ENCODE measurements around the gene NECTIN1. TPM values are rescaled to one million over a fixed set of nuclear protein-coding genes. Genes with fewer than 3 reads are reported as not detected.

NECTIN1 gene
- total RNA-seq, 1 donor = 7.8 TPM

DNA sequence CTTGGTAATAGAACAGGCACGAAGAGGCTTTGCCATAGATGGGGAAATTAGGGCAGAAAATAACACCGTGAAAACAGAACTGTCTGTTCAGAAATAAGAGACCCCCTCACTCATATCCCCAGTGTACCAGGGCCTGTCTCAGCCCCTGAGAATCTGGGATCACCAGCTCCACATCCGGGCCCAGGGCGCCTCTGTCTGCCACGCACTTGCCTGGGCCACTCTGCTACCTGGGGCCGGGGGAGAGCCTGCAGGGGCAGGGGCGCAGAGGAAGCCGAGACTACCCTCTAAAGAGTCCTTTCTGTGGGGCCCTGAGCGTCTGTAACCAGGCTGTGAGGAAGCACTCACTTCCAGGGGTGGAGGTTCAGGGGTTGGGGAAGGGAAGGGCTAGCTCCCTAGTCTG is 19.8 kb downstream of the NECTIN1 start:
- no peak for DNase-seq (ENCODE audit: low read depth)
- H3K4me3 ChIP-seq (ENCODE audit: low read depth, low read length) = no peak overlapping the region
- TF ChIP-seq, protein P1, sequence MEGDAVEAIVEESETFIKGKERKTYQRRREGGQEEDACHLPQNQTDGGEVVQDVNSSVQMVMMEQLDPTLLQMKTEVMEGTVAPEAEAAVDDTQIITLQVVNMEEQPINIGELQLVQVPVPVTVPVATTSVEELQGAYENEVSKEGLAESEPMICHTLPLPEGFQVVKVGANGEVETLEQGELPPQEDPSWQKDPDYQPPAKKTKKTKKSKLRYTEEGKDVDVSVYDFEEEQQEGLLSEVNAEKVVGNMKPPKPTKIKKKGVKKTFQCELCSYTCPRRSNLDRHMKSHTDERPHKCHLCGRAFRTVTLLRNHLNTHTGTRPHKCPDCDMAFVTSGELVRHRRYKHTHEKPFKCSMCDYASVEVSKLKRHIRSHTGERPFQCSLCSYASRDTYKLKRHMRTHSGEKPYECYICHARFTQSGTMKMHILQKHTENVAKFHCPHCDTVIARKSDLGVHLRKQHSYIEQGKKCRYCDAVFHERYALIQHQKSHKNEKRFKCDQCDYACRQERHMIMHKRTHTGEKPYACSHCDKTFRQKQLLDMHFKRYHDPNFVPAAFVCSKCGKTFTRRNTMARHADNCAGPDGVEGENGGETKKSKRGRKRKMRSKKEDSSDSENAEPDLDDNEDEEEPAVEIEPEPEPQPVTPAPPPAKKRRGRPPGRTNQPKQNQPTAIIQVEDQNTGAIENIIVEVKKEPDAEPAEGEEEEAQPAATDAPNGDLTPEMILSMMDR (IDR thresholded peaks at IDR 0.05; ENCODE audit: insufficient read depth, low read length) = no peak

- TF ChIP-seq, protein P1 (IDR thresholded peaks at IDR 0.05; ENCODE audit: insufficient read depth, low read length) = no peak
- DNase-seq (ENCODE audit: low read depth) = no peak
- no peak overlapping the region for H3K4me3 ChIP-seq (ENCODE audit: low read depth, low read length)
Measured at GRCh38 chr11:119708384-119708783, 20.6 kb downstream of the NECTIN1 start.

DNA sequence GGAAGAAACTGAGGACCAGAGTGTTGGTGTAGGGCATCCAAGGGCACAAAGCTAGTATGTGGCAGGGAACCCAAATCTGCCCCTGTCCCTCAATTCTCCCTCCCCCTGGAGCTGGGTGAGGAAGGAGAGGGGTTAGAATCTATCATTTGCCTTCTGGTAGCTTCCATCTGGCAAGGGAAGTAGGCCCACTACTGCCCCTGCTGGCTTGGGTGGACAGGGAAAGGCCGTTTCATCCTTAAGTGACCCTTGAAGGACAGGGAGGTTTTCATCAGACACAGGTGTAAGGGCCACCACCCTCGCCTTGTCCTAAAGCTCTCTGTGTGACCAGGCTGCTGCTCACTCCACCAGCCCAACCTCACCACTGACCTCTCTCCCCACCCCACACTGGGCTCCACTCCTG is 22.1 kb downstream of the NECTIN1 start:
- no peak overlapping the region for H3K4me3 ChIP-seq (ENCODE audit: low read depth, low read length)
- no peak for DNase-seq (ENCODE audit: low read depth)
- TF ChIP-seq, protein P1 (IDR thresholded peaks at IDR 0.05; ENCODE audit: insufficient read depth, low read length) = no peak

- no peak overlapping the region for H3K4me3 ChIP-seq (ENCODE audit: low read depth, low read length)
- TF ChIP-seq, protein P1 (IDR thresholded peaks at IDR 0.05; ENCODE audit: insufficient read depth, low read length) = no peak
- DNase-seq (ENCODE audit: low read depth) = no peak
Measured at GRCh38 chr11:119706029-119706428, 23.0 kb downstream of the NECTIN1 start.

- TF ChIP-seq, protein P1 (IDR thresholded peaks at IDR 0.05; ENCODE audit: insufficient read depth, low read length) = no peak
- no peak overlapping the region for H3K4me3 ChIP-seq (ENCODE audit: low read depth, low read length)
- no peak for DNase-seq (ENCODE audit: low read depth)
Measured at GRCh38 chr11:119705362-119705761, 23.6 kb downstream of the NECTIN1 start.

- TF ChIP-seq, protein P1 (IDR thresholded peaks at IDR 0.05; ENCODE audit: insufficient read depth, low read length) = no peak
- no peak for DNase-seq (ENCODE audit: low read depth)
- H3K4me3 ChIP-seq (ENCODE audit: low read depth, low read length) = no peak overlapping the region
Measured at GRCh38 chr11:119704849-119705248, 24.2 kb downstream of the NECTIN1 start.
